Measurements from ENCODE around the gene ADAMTSL5. TPM values are rescaled to one million over a fixed set of nuclear protein-coding genes. Genes with fewer than 3 reads are reported as not detected.

The ADAMTSL5 gene
- total and polyA plus RNA-seq, 2 donors (not counting 1 experiment from before 2014, with no cell fraction given), result 3.1 to 4.7 TPM

DNA sequence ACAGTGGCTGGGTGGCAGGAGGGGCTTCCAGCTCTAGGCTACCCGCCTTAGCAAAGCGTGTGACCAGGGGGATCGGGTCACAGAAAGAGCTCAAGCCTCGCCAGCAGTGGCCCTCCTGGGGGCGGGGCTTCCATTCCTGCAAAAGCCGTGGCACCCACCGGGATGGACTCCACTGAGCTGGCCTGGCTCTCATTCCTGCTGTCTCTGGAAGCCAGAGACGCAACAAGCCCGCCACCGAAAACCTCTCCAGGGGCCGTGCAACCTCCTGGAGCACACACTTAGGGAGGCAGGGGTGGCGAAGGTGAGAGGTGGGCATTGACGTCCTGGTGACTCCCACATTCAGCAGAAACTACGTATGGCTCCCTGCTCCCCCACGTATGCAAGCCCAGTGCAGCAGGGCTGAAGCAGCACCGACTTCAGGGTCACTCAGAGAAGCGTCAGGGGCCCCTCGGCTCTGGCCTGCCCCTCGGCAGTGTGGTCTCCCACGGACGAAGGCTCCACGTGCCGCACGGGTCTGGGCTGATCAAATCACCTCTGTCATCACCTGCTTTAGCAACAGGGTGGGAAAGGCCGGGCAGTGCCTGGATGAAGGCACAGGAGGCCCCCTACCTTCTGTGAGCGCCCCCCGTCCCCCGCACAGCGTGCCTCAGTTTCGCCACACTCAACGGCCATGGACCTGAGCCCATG lies 36.9 kb downstream of the ADAMTSL5 start:
- peaks cover 18% of the 10 kb centered on the region for H3K27me3 ChIP-seq (ENCODE audit: control insufficient read depth, insufficient read depth, low read length)
- H3K79me2 ChIP-seq (ENCODE audit: control insufficient read depth, insufficient read depth, low read length), result peaks cover 9% of the 10 kb centered on the region
- H2AFZ ChIP-seq (ENCODE audit: low read length), result no peak overlapping the region
- no peak overlapping the region for H3K27ac ChIP-seq (ENCODE audit: insufficient read depth, low read length)
- DNase-seq (ENCODE audit: low read depth in 2 of 2), result no peak
- H3K4me1 ChIP-seq (ENCODE audit: control insufficient read depth, extremely low read depth, insufficient read depth, low read length), result peaks cover 3% of the 10 kb centered on the region
- no peaks in the 10 kb centered on the region for H4K20me1 ChIP-seq (ENCODE audit: control insufficient read depth, extremely low read depth, insufficient read depth, low read length)
- no peaks in the 10 kb centered on the region for H3K9me3 ChIP-seq (ENCODE audit: control insufficient read depth, insufficient read depth, low read depth, low read length)
- no peak for TF ChIP-seq EZH2 (IDR thresholded peaks at IDR 0.05; ENCODE audit: low read length, missing control alignments)
- TF ChIP-seq, protein P1, sequence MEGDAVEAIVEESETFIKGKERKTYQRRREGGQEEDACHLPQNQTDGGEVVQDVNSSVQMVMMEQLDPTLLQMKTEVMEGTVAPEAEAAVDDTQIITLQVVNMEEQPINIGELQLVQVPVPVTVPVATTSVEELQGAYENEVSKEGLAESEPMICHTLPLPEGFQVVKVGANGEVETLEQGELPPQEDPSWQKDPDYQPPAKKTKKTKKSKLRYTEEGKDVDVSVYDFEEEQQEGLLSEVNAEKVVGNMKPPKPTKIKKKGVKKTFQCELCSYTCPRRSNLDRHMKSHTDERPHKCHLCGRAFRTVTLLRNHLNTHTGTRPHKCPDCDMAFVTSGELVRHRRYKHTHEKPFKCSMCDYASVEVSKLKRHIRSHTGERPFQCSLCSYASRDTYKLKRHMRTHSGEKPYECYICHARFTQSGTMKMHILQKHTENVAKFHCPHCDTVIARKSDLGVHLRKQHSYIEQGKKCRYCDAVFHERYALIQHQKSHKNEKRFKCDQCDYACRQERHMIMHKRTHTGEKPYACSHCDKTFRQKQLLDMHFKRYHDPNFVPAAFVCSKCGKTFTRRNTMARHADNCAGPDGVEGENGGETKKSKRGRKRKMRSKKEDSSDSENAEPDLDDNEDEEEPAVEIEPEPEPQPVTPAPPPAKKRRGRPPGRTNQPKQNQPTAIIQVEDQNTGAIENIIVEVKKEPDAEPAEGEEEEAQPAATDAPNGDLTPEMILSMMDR (conservative IDR thresholded peaks at IDR 0.05 in 1 of 2, IDR thresholded peaks at IDR 0.05 in 1 of 2; ENCODE audit: low read depth in 1 of 2, low read length in 2 of 2), result no peak
- no peak overlapping the region for H3K4me3 ChIP-seq (replicated peaks in 1 of 4; ENCODE audit: control extremely low read depth in 1 of 4, insufficient read depth in 1 of 4, low read depth in 3 of 4, low read length in 4 of 4)
- no peak overlapping the region for H3K9ac ChIP-seq (ENCODE audit: insufficient read depth, low read length)
- H3K4me2 ChIP-seq (ENCODE audit: extremely low read depth, insufficient read depth, low read length), result no peak overlapping the region
- H3K36me3 ChIP-seq (ENCODE audit: control insufficient read depth, insufficient read depth, low read length), result peaks cover 2% of the 10 kb centered on the region

- Histone ChIP-seq H3K9ac (ENCODE audit: insufficient read depth, low read length) (no peak overlapping the region), H3K4me1 (ENCODE audit: control insufficient read depth, extremely low read depth, insufficient read depth, low read length) (peaks cover 3% of the 10 kb centered on the region), H3K79me2 (ENCODE audit: control insufficient read depth, insufficient read depth, low read length) (peaks cover 9% of the 10 kb centered on the region), H4K20me1 (ENCODE audit: control insufficient read depth, extremely low read depth, insufficient read depth, low read length) (no peaks in the 10 kb centered on the region), H3K36me3 (ENCODE audit: control insufficient read depth, insufficient read depth, low read length) (peaks cover 2% of the 10 kb centered on the region), H3K27ac (ENCODE audit: insufficient read depth, low read length) (no peak overlapping the region), H3K27me3 (ENCODE audit: control insufficient read depth, insufficient read depth, low read length) (peaks cover 26% of the 10 kb centered on the region), H3K4me3 (replicated peaks in 1 of 4; ENCODE audit: control extremely low read depth in 1 of 4, insufficient read depth in 1 of 4, low read depth in 3 of 4, low read length in 4 of 4) (no peak overlapping the region), H3K4me2 (ENCODE audit: extremely low read depth, insufficient read depth, low read length) (no peak overlapping the region), H2AFZ (ENCODE audit: low read length) (no peak overlapping the region), H3K9me3 (ENCODE audit: control insufficient read depth, insufficient read depth, low read depth, low read length) (no peaks in the 10 kb centered on the region)
- no peak for DNase-seq (ENCODE audit: low read depth in 2 of 2)
- TF ChIP-seq, protein P1 (conservative IDR thresholded peaks at IDR 0.05 in 1 of 2, IDR thresholded peaks at IDR 0.05 in 1 of 2; ENCODE audit: low read depth in 1 of 2, low read length in 2 of 2), result no peak
- TF ChIP-seq EZH2 (IDR thresholded peaks at IDR 0.05; ENCODE audit: low read length, missing control alignments), result no peak
Observed at GRCh38 chr19:1474765-1475351, 38.0 kb downstream of the ADAMTSL5 start.

GRCh38 chr19:1474011-1474764 lies 38.6 kb downstream of the ADAMTSL5 start:
- peaks cover 3% of the 10 kb centered on the region for H3K4me1 ChIP-seq (ENCODE audit: control insufficient read depth, extremely low read depth, insufficient read depth, low read length)
- H2AFZ ChIP-seq (ENCODE audit: low read length), result no peak overlapping the region
- no peak overlapping the region for H3K9ac ChIP-seq (ENCODE audit: insufficient read depth, low read length)
- TF ChIP-seq, protein P1 (conservative IDR thresholded peaks at IDR 0.05 in 1 of 2, IDR thresholded peaks at IDR 0.05 in 1 of 2; ENCODE audit: low read depth in 1 of 2, low read length in 2 of 2), result no peak
- no peak for TF ChIP-seq EZH2 (IDR thresholded peaks at IDR 0.05; ENCODE audit: low read length, missing control alignments)
- no peak overlapping the region for H3K27ac ChIP-seq (ENCODE audit: insufficient read depth, low read length)
- H4K20me1 ChIP-seq (ENCODE audit: control insufficient read depth, extremely low read depth, insufficient read depth, low read length), result no peaks in the 10 kb centered on the region
- DNase-seq (ENCODE audit: low read depth in 2 of 2), result peak in 1 of 2 donors; percentile 61
- H3K4me2 ChIP-seq (ENCODE audit: extremely low read depth, insufficient read depth, low read length), result no peak overlapping the region
- H3K9me3 ChIP-seq (ENCODE audit: control insufficient read depth, insufficient read depth, low read depth, low read length), result no peaks in the 10 kb centered on the region
- peaks cover 30% of the 10 kb centered on the region for H3K27me3 ChIP-seq (ENCODE audit: control insufficient read depth, insufficient read depth, low read length)
- H3K36me3 ChIP-seq (ENCODE audit: control insufficient read depth, insufficient read depth, low read length), result peaks cover 2% of the 10 kb centered on the region
- H3K79me2 ChIP-seq (ENCODE audit: control insufficient read depth, insufficient read depth, low read length), result peaks cover 9% of the 10 kb centered on the region
- no peak overlapping the region for H3K4me3 ChIP-seq (replicated peaks in 1 of 4; ENCODE audit: control extremely low read depth in 1 of 4, insufficient read depth in 1 of 4, low read depth in 3 of 4, low read length in 4 of 4)

All from fibroblast of lung (primary cell).